IMR-90 (cell line): ENCODE measurements around the gene STXBP4. TPM values are rescaled to one million over a fixed set of nuclear protein-coding genes. Genes with fewer than 3 reads are reported as not detected.
A peak's percentile ranks its signal among the peaks of the same experiment; 100 is the strongest.

ENCODE experiments used
- ATAC-seq: fragments of 200-7000 bp; cut with Tn5 transposase; 2 replicates; pipeline ENCODE4 v1.9.1; 2020; ENCODE audit warnings: low read depth, mild to moderate bottlenecking, moderate library complexity
- Bru-seq: library from RNA; stranded (reverse); fragments of 400-500 nt; gene quantifications from one replicate; lab custom pipeline; 2021; lab: Mats Ljungman, UMichigan
- BruChase-seq, 2 experiments: library from RNA; stranded (reverse); fragments of 400-500 nt; gene quantifications; one replicate each; lab custom pipeline; 2021; lab: Mats Ljungman, UMichigan
- BruUV-seq: library from RNA; stranded (reverse); fragments of 400-500 nt; replicated peaks from 2 replicates; lab custom pipeline; 2021; lab: Mats Ljungman, UMichigan
- CTCF ChIA-PET: fragments of 300-600 bp; formaldehyde crosslinking; extraction: SDS; loops from one replicate; lab custom pipeline; 2021; ENCODE audit warnings: antibody characterized with exemption; lab: Yijun Ruan, JAX
- POLR2A ChIA-PET: fragments of 300-600 bp; sonication (Branson Sonifier 250); formaldehyde crosslinking; loops from one replicate; lab custom pipeline; 2022; ENCODE audit warnings: antibody characterized with exemption; ENCODE audit not compliant: unreplicated experiment; lab: Charles Lee
- DNase-seq: peaks from one replicate; pipeline ENCODE4 v3.0.0; 2013
- H2AFZ ChIP-seq: replicated peaks from 2 replicates; pipeline ENCODE3; 2013; ENCODE audit warnings: low read length, mild to moderate bottlenecking; ENCODE audit not compliant: poor library complexity
- H2AK5ac ChIP-seq: 2 replicates; pipeline ENCODE4 v1.6.1; 2013; ENCODE audit warnings: low read depth, low read length, inconsistent platforms
- H2AK9ac ChIP-seq: replicated peaks from 2 replicates; pipeline ENCODE3; 2013; ENCODE audit warnings: mild to moderate bottlenecking, low read depth, low read length, moderate library complexity; ENCODE audit not compliant: poor library complexity
- H2BK120ac ChIP-seq: 2 replicates; pipeline ENCODE4 v1.6.1; 2013; ENCODE audit warnings: low read depth, low read length, inconsistent platforms
- H2BK15ac ChIP-seq: 3 replicates; pipeline ENCODE4 v1.6.1; 2013; ENCODE audit warnings: low read depth, low read length, inconsistent platforms
- H2BK20ac ChIP-seq: 2 replicates; pipeline ENCODE4 v1.6.1; 2013; ENCODE audit warnings: low read depth, mild to moderate bottlenecking, inconsistent platforms, low read length, moderate library complexity
- H2BK5ac ChIP-seq: 2 replicates; pipeline ENCODE4 v1.6.1; 2013; ENCODE audit warnings: mild to moderate bottlenecking, low read depth, low read length, inconsistent platforms; ENCODE audit not compliant: poor library complexity, severe bottlenecking
- H3K14ac ChIP-seq: replicated peaks from 2 replicates; pipeline ENCODE4 v1.6.1; 2013; ENCODE audit warnings: low read depth, low read length, inconsistent platforms
- H3K18ac ChIP-seq: 2 replicates; pipeline ENCODE4 v1.6.1; 2013; ENCODE audit warnings: low read depth, low read length, control low read depth
- H3K23ac ChIP-seq: 2 replicates; pipeline ENCODE4 v1.6.1; 2013; ENCODE audit warnings: low read depth, low read length, inconsistent platforms
- H3K27ac ChIP-seq: 2 replicates; pipeline ENCODE4 v1.5.1; 2013; ENCODE audit warnings: mild to moderate bottlenecking, control low read depth, low read length; ENCODE audit not compliant: insufficient read depth
- H3K27me3 ChIP-seq: 2 replicates; pipeline ENCODE4 v1.6.1; 2013; ENCODE audit warnings: low read length; ENCODE audit not compliant: control insufficient read depth, insufficient read depth
- H3K36me3 ChIP-seq: 2 replicates; pipeline ENCODE4 v1.6.1; 2013; ENCODE audit warnings: low read length, mixed read lengths; ENCODE audit not compliant: control insufficient read depth, insufficient read depth
- H3K4ac ChIP-seq: 2 replicates; pipeline ENCODE4 v1.6.1; 2013; ENCODE audit warnings: low read depth, low read length, inconsistent platforms
- H3K4me1 ChIP-seq: 2 replicates; pipeline ENCODE4 v1.6.1; 2013; ENCODE audit warnings: low read length, mixed read lengths; ENCODE audit not compliant: control insufficient read depth, insufficient read depth
- H3K4me2 ChIP-seq: 2 replicates; pipeline ENCODE4 v1.6.1; 2013; ENCODE audit warnings: low read depth, mild to moderate bottlenecking, control low read depth, low read length, moderate library complexity
- H3K4me3 ChIP-seq: 2 replicates; pipeline ENCODE4 v1.5.1; 2013; ENCODE audit warnings: low read depth, mild to moderate bottlenecking, control low read depth, low read length, moderate library complexity; ENCODE audit not compliant: insufficient read depth
- H3K56ac ChIP-seq: 2 replicates; pipeline ENCODE4 v1.6.1; 2013; ENCODE audit warnings: low read length, inconsistent platforms; ENCODE audit not compliant: insufficient read depth; ENCODE audit errors: extremely low read depth
- H3K79me1 ChIP-seq, 2 experiments: 2 replicates each; pipeline ENCODE4 v1.6.1; 2013; ENCODE audit warnings: low read length in 2 of 2, inconsistent platforms in 1 of 2, low read depth in 1 of 2
- H3K9ac ChIP-seq: 2 replicates; pipeline ENCODE4 v1.6.1; 2013; ENCODE audit warnings: low read depth, low read length, control low read depth
- H3K9me1 ChIP-seq: 2 replicates; pipeline ENCODE4 v1.6.1; 2013; ENCODE audit warnings: low read length, inconsistent platforms; ENCODE audit not compliant: insufficient read depth
- H3K9me3 ChIP-seq: 2 replicates; pipeline ENCODE4 v1.6.1; 2013; ENCODE audit warnings: low read length; ENCODE audit not compliant: control insufficient read depth, insufficient read depth
- H4K20me1 ChIP-seq: 2 replicates; pipeline ENCODE4 v1.6.1; 2013; ENCODE audit warnings: low read length, inconsistent platforms; ENCODE audit not compliant: insufficient read depth
- H4K5ac ChIP-seq: 2 replicates; pipeline ENCODE4 v1.6.1; 2013; ENCODE audit warnings: mild to moderate bottlenecking, low read depth, low read length, control low read depth
- H4K8ac ChIP-seq, 2 experiments: 2 replicates each; pipeline ENCODE4 v1.6.1; 2013; ENCODE audit warnings: low read depth in 2 of 2, low read length in 2 of 2, control low read depth in 1 of 2, inconsistent platforms in 1 of 2
- H4K91ac ChIP-seq: 2 replicates; pipeline ENCODE4 v1.6.1; 2013; ENCODE audit warnings: low read depth, low read length, inconsistent platforms; ENCODE audit not compliant: insufficient read depth
- CEBPB ChIP-seq: IDR thresholded peaks from 2 replicates; pipeline ENCODE4 v1.6.1; 2012; ENCODE audit warnings: low read depth, low read length, improper control_type of control experiment
- CHD1 ChIP-seq: IDR thresholded peaks from 2 replicates; pipeline ENCODE4 v1.6.1; 2012; ENCODE audit warnings: low read depth, low read length, improper control_type of control experiment
- FOS ChIP-seq: fragments of 150-350 bp; IDR thresholded peaks from 2 replicates; pipeline ENCODE4 v1.6.1; 2016; ENCODE audit warnings: low read depth, low read length
- MAFK ChIP-seq: IDR thresholded peaks from 2 replicates; pipeline ENCODE4 v1.6.1; 2012; ENCODE audit warnings: low read depth, low read length, improper control_type of control experiment
- MAZ ChIP-seq: IDR thresholded peaks from 2 replicates; pipeline ENCODE4 v1.6.1; 2012; ENCODE audit warnings: low read depth, mild to moderate bottlenecking, low read length, improper control_type of control experiment, moderate library complexity, borderline replicate concordance
- MXI1 ChIP-seq: IDR thresholded peaks from 2 replicates; pipeline ENCODE4 v1.6.1; 2012; ENCODE audit warnings: low read depth, mild to moderate bottlenecking, low read length, moderate library complexity, borderline replicate concordance
- NFE2L2 ChIP-seq: fragments of 150-350 bp; IDR thresholded peaks from 2 replicates; pipeline ENCODE4 v1.6.1; 2016; ENCODE audit warnings: low read depth, mild to moderate bottlenecking, low read length
- POLR2A ChIP-seq: IDR thresholded peaks from 2 replicates; pipeline ENCODE4 v1.6.1; 2012; ENCODE audit warnings: mild to moderate bottlenecking, low read depth, low read length
- RAD21 ChIP-seq: IDR thresholded peaks from 2 replicates; pipeline ENCODE4 v1.6.1; 2012; ENCODE audit warnings: low read length, improper control_type of control experiment
- RFX5 ChIP-seq: IDR thresholded peaks from 2 replicates; pipeline ENCODE4 v1.8.0; 2012; ENCODE audit warnings: low read depth, mild to moderate bottlenecking, low read length, moderate library complexity
- WGBS, 2 experiments: methylation state at CpG; one replicate each; pipeline versions ENCODE4 v1.1.5 to v1.1.7; 2013; ENCODE audit warnings: missing lambda C conversion rate in 2 of 2; ENCODE audit not compliant: insufficient read length in 1 of 2; ENCODE audit errors: extremely low coverage in 2 of 2; 5-methylcytosine and 5-hydroxymethylcytosine counted together
- dilution Hi-C: fragments of 300-500 bp; cut with HindIII; formaldehyde crosslinking; loops from one replicate; pipeline ENCODE4 v1.14.3; 2018; ENCODE audit warnings: low sequenced_read_pairs; ENCODE audit not compliant: unreplicated experiment
- in situ Hi-C: fragments of 300-500 bp; cut with MboI; formaldehyde crosslinking; loops from 3 replicates; pipeline ENCODE4 v1.14.3; 2019; ENCODE audit warnings: low sequenced_read_pairs, inconsistent platforms, mixed read lengths
- intact Hi-C: fragments of 100-400 bp; cut with micrococcal nuclease; formaldehyde crosslinking; loops from 2 replicates; pipeline ENCODE4 v1.10.0; 2022
- long read RNA-seq: library from polyadenylated mRNA; unstranded; transcript quantifications from one replicate; pipeline ENCODE4 v2.0.0, GENCODE V29; 2021; ENCODE audit not compliant: unreplicated experiment
- polyA plus RNA-seq, 3 experiments: library from polyadenylated mRNA; depleted of rRNA; stranded (reverse); fragments of >200 nt; gene quantifications; 2 replicates each; pipeline ENCODE4 v1.2.3, GENCODE V29; 2012; ENCODE audit warnings: low replicate concordance in 1 of 3
- total RNA-seq: library from RNA; depleted of rRNA; stranded (reverse); fragments of >200 nt; gene quantifications from 2 replicates; pipeline ENCODE4 v1.2.3, GENCODE V29; 2012; rRNA removed
- TF ChIP-seq, protein P1 (sequence below): conservative IDR thresholded peaks from 2 replicates; pipeline ENCODE4 v1.5.1; 2012; ENCODE audit warnings: mild to moderate bottlenecking, low read depth, low read length, improper control_type of control experiment

STXBP4 gene, protein sequence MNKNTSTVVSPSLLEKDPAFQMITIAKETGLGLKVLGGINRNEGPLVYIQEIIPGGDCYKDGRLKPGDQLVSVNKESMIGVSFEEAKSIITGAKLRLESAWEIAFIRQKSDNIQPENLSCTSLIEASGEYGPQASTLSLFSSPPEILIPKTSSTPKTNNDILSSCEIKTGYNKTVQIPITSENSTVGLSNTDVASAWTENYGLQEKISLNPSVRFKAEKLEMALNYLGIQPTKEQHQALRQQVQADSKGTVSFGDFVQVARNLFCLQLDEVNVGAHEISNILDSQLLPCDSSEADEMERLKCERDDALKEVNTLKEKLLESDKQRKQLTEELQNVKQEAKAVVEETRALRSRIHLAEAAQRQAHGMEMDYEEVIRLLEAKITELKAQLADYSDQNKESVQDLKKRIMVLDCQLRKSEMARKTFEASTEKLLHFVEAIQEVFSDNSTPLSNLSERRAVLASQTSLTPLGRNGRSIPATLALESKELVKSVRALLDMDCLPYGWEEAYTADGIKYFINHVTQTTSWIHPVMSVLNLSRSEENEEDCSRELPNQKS
- total RNA-seq: 20.4 and 31.4 TPM in 2 replicates
- polyA plus RNA-seq (2012; rRNA removed): 2.5 and 4.1 TPM in 2 replicates
- polyA plus RNA-seq (2012; cell fraction: cytosol; rRNA removed): 0.44 and 1.6 TPM in 2 replicates
- polyA plus RNA-seq (2012; cell fraction: nucleus; rRNA removed; ENCODE audit: low replicate concordance): 0.55 and 3.4 TPM in 2 replicates
- Bru-seq, nascent RNA: percentile 58 among the genes with signal in this experiment
- percentile 53 among the genes with signal in this experiment for BruChase-seq, experiment 1, labeled RNA remaining after a 6-hour chase
- percentile 57 among the genes with signal in this experiment for BruChase-seq, experiment 2, labeled RNA remaining after a 2-hour chase
- long read RNA-seq, full-length matches to known transcripts: 1 of 6 reads
- long read RNA-seq, partial matches to known transcripts: 3 of 6 reads
- long read RNA-seq, other reads (novel, unspliced or antisense): 2 of 6 reads

DNA sequence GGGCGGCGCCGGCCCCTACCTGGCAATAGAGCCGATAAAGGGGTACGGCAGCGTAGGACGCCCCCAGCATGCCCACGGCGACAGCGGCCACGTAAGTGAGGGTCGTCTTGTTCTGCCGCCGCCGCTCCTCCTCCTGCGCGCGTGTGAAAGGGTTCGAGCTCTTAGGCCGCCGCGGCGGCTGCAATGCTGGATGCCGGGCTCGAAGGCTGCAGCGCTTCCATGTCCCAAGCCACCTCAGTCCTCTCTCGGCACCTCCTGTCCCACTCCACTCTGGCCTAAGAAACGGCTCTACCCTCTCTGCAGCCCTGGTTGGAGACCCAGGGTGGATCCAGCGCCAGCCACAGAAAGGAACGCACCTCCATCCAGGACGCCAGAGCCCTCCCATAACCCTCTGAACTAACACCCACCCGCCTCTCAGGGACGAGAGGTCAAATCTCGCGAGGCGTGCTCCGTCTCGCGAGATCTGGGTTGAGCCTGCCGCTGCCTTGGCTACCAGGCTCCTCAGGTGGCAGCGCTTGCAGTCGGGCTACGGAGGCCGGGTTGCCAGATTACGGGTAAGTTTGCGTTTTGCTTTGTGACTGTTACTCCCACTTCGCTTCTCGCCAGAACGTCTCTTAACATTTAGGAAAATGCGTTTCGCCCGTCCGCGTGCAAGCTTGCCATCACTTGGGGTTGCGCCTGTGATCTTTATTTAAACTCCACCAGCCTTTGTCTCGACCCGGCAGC, at the start of gene STXBP4, which contains the start of gene COX11:
STXBP4 (plus strand) TSS at position 504 of the 726 bp plus-strand sequence. CDS start 17,455 bp downstream, outside the sequence.
COX11 (minus strand) TSS at position 393 of the 726 bp plus-strand sequence; CDS start at position 385, 8 bp downstream.
- dilution Hi-C loops: no loop called here
- DNase-seq (peak; percentile 97), ATAC-seq (peak; percentile 97)
- TF ChIP-seq POLR2A (0 out of 2 replicates have a peak, but pooled peaks have one; percentile 32), CHD1 (no peak), NFE2L2 (no peak), MXI1 (peak; percentile 61; the same call in 1 of the 2 replicates), FOS (no peak), MAFK (no peak), CEBPB (no peak), MAZ (no peak; the same call in 1 of the 2 replicates), RAD21 (no peak), RFX5 (no peak)
- TF ChIP-seq, protein P1, sequence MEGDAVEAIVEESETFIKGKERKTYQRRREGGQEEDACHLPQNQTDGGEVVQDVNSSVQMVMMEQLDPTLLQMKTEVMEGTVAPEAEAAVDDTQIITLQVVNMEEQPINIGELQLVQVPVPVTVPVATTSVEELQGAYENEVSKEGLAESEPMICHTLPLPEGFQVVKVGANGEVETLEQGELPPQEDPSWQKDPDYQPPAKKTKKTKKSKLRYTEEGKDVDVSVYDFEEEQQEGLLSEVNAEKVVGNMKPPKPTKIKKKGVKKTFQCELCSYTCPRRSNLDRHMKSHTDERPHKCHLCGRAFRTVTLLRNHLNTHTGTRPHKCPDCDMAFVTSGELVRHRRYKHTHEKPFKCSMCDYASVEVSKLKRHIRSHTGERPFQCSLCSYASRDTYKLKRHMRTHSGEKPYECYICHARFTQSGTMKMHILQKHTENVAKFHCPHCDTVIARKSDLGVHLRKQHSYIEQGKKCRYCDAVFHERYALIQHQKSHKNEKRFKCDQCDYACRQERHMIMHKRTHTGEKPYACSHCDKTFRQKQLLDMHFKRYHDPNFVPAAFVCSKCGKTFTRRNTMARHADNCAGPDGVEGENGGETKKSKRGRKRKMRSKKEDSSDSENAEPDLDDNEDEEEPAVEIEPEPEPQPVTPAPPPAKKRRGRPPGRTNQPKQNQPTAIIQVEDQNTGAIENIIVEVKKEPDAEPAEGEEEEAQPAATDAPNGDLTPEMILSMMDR: no peak

More for the DNA sequence above, at the start of gene STXBP4, which contains the start of gene COX11:
- Histone ChIP-seq H3K23ac (peak within 1 kb of the TSS; percentile 99), H4K91ac (peak within 1 kb of the TSS; percentile 84), H3K18ac (peak within 1 kb of the TSS; percentile 75), H3K14ac (peak within 1 kb of the TSS; percentile 84), H2BK15ac (peak within 1 kb of the TSS; percentile 71; the same call in 1 of the 3 replicates), H3K9ac (peak within 1 kb of the TSS; percentile 96), H3K4ac (peak within 1 kb of the TSS; percentile 90), H3K27me3 (no peaks in the 10 kb centered on the region), H2BK20ac (peak within 1 kb of the TSS; percentile 38; the same call in 1 of the 2 replicates), H2AFZ (peak within 1 kb of the TSS; percentile 97), H3K36me3 (no peaks in the 10 kb centered on the region), H2BK5ac (peak within 1 kb of the TSS; percentile 77), H4K5ac (peak within 1 kb of the TSS; percentile 82), H2BK120ac (peak within 1 kb of the TSS; percentile 75), H3K4me3 (peak within 1 kb of the TSS; percentile 83), H4K8ac (peak within 1 kb of the TSS; percentile 69 to 95), H3K79me1 (peaks cover 26 to 48% of the 10 kb centered on the region in 2 experiments), H2AK5ac (no peak within 1 kb of the TSS), H3K9me1 (no peaks in the 10 kb centered on the region; the same call in 1 of the 2 replicates), H3K56ac (peak within 1 kb of the TSS; percentile 84), H2AK9ac (peak within 1 kb of the TSS; percentile 59), H3K4me2 (peak within 1 kb of the TSS; percentile 98), H3K27ac (peak within 1 kb of the TSS; percentile 87), H4K20me1 (no peaks in the 10 kb centered on the region), H3K9me3 (no peaks in the 10 kb centered on the region), H3K4me1 (no peaks in the 10 kb centered on the region)
- intact Hi-C loops (loop anchor here (1.0 kb wide), 1 partner anchor 20 kb away; no protein-coding TSS in a partner anchor), in situ Hi-C loops (no loop called here)
- ChIA-PET CTCF (no interaction called here), POLR2A (no interaction called here)
- 0% methylated on average over 23 of the region's 57 CpGs; no CpG with 5 or more reads in 1 of the 2 experiments for WGBS, 2 experiments
- no TSS peak for BruUV-seq
